CD4-positive, alpha-beta T cell treated with Interleukin-17A for 1 hour (primary cell): ENCODE measurements around the gene CLNK.
"Not testable (repeated sequence)": the region's sequence is repeated elsewhere in the genome, so short reads cannot be mapped to it uniquely, and the experiment has no call there.

Experiments
- DNase-seq: peaks from one replicate; pipeline ENCODE4 v3.0.0-alpha.2; 2020

The CLNK gene

GRCh38 chr4:10607206-10607605, 77.4 kb downstream of the CLNK start:
- DNase-seq = no peak

- DNase-seq = no peak
Measured at GRCh38 chr4:10606483-10607155, 77.9 kb downstream of the CLNK start.

DNA sequence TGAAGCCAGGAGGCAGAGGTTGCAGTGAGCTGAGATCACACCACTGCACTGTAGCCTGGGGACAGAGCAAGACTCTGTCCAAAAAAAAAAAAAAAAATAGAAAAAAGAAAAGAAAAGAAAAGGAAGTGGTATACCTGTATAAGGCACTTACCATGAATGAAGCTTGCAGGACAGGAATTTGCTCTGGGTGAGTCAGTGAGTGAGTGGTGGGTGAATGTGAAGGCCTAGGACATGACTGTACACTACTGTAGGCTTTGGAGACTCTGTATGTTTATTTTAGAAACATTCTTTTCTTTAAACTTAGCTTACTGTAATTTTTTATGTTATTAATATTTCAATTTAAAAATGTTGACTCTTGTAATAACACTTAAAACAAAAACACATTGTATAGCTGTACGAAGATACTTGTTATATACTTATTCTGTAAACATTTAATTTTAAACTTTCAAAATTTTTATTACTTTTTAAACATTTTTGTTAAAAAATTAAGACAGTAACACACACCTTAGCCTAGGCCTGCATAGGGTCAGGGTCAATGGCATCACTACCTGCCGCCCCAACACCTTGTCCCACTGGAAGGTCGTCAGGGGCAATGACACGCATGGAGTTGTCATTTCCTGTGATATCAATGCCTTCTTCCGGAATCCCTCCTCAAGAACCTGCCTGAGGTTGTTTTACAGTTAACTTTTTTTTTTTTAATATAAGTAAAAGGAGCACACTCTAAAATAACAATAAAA, 78.7 kb downstream of the CLNK start:
- DNase-seq = no peak

DNA sequence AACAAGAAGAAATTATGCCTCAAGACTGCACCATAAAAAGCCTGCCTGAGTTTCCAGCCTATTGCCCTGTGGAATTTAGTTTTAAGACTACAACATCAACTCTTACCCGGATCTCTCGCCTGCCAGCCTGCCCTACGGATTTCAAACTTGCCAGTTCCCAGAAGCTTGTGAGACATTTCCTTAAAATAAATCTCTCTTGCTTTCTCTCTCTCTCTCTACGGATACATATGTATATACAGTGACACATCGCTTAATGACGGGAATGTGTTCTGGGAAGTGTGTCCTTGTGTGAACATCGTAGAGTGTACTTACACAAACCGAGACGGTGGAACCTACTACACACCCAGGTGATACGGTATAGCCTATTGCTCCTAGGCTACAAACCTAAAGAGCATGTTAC, 79.5 kb downstream of the CLNK start:
- DNase-seq = no peak

- no peak for DNase-seq
Measured at GRCh38 chr4:10599574-10599973, 85.0 kb downstream of the CLNK start.

GRCh38 chr4:10598829-10599228, 85.7 kb downstream of the CLNK start:
- no peak for DNase-seq

DNA sequence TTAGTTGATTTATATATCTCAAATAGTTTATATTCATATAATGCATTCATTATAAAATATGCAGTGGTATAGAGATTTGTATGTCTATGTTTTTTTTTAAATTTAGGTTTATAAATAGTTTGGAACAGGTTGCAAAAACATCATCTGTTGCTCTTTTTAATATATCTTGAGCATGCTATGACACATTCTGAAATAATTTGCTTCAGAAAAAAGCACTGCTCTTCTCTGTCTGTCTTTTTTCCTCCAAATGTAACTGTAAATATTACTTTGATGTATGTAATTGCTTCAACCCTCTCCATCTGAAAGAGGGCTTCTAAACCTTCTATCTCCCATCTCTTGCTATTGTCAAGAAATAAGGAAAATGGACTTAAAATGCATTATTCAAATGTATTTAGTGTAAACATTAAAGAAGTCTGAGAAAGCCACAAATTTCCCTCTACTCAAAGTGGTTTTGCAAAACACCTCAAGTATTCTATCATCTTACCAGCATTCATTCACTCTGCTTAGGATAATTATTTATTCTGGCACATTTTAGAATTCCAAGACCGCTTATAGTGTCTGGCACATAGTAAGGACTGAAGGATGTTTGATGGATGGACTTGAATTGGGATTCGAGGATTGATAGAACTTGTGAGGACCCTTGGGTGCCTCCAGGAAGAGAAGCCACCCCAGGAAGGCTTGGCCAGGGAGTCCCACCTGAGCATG, 87.8 kb downstream of the CLNK start:
- DNase-seq = no peak

GRCh38 chr4:10593130-10593529, 91.4 kb downstream of the CLNK start:
- DNase-seq = no peak

GRCh38 chr4:10590896-10591295, 93.7 kb downstream of the CLNK start:
- no peak for DNase-seq

DNA sequence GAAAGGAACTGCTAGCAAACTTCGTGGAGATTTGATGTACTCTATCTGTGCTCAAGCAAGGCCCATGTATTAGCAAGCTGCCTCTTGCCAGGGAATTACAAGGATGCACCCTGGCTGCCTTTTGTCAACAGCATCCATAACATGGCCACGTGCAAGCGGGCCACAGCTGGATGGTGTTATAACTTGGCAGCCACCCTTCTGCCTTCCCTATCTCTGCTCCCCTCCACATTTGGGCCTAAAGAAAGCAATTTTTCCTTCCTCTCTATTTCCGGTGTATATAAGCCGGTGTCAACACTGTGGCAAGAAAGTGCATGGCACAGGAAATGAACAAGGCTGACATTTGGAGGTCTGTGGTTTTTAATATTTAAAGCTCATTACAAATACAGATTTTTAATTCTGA, 94.8 kb downstream of the CLNK start:
- no peak for DNase-seq

DNA sequence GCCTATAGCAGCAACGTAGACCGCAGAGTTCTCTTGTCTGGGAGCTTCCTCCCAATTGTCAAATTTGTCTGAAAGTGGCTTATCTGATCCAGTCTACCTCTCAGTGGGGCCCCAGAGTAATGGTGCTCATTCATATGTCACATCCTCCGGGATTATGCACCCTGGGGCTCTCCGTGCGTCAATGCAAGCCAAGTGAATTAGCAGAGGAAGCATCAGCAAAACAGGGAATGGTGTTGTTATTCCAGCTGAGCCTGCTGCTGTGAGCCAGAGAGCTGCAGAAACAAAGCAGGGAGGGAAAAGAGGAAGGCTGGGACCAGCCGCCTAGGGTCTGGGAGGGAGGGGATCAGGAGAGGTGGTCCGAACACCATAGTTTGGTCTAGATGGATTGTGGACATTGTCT, 95.2 kb downstream of the CLNK start:
- DNase-seq = no peak

DNA sequence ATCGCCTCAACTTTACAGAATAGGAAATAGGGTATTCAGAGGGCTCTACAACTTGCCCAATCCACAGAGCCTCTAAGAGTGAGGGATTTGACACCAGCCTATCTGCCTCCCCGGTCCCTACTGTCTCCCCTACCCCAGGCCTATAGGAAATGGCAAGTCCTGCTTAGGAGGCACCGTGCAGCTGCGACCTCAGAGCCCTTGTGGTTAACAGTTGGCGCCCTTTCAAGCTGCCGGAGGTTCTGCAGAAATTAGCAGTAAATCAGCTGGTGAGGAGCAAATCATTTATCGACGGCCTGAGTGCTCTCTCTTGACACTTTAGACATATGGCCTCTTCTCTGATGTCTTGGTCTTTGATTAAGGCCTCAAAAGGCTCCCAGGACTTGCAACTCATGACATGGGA, 96.9 kb downstream of the CLNK start:
- DNase-seq = peak; percentile 39

DNA sequence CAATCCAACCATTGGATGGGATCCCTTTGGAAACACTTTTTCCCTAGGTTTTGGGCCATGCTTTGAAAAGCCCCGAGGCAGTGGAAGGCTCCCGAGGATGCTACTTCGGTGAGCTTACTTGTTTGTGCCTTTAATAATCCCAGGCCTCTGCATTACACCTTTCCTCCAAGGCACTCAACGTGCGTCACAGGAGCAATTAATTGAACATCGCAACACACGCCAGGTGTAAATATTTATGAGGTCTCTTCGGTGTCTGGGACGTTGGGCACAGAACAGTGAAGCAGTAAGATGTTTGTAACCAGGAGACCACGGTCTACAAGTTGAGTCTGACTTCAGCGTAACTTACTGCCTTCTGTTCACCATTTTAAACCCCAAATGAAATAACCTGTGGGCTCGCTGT, 97.3 kb downstream of the CLNK start:
- no peak for DNase-seq

DNA sequence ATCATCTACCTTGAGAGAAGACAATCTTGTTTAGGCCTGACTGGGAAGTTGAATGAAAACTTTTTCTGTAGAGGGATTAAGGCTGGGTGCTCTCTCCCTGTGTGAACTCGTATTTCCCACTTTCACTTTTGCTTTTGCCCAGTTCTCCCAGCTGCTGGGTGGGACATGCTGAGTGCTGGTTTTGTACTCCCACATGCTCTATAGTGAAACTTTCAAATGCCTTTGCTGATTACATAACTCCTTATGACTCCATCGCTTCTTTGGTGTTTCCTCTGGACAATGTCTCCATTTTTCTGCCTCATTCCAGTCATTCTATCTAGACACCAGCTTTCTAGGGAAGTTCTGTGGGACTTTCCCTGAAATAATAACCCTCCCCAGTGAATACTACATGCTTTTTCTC, 100.5 kb downstream of the CLNK start:
- DNase-seq = no peak

- no peak for DNase-seq
Measured at GRCh38 chr4:10582951-10583350, 101.6 kb downstream of the CLNK start.

- peak; percentile 25 for DNase-seq
Measured at GRCh38 chr4:10582059-10582686, 102.4 kb downstream of the CLNK start.

DNA sequence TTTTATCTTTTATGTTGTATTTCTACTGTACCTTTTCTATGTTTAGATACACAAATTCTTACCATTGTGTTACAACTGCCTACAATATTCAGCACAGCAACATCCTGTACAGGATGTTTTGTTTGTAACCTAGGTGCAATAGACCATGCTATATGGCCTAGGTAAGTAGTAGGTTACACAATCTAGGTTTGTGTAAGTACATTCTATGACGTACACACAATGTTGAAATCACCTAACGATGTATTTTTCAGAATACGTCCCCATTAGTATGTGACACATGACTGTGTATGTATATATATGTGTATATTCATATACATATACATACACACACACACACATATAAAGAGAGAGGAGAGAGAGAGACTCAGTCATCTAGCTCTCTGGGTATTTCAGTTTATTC, 103.5 kb downstream of the CLNK start:
- no peak for DNase-seq

GRCh38 chr4:10579648-10580047, 104.9 kb downstream of the CLNK start:
- no peak for DNase-seq

DNA sequence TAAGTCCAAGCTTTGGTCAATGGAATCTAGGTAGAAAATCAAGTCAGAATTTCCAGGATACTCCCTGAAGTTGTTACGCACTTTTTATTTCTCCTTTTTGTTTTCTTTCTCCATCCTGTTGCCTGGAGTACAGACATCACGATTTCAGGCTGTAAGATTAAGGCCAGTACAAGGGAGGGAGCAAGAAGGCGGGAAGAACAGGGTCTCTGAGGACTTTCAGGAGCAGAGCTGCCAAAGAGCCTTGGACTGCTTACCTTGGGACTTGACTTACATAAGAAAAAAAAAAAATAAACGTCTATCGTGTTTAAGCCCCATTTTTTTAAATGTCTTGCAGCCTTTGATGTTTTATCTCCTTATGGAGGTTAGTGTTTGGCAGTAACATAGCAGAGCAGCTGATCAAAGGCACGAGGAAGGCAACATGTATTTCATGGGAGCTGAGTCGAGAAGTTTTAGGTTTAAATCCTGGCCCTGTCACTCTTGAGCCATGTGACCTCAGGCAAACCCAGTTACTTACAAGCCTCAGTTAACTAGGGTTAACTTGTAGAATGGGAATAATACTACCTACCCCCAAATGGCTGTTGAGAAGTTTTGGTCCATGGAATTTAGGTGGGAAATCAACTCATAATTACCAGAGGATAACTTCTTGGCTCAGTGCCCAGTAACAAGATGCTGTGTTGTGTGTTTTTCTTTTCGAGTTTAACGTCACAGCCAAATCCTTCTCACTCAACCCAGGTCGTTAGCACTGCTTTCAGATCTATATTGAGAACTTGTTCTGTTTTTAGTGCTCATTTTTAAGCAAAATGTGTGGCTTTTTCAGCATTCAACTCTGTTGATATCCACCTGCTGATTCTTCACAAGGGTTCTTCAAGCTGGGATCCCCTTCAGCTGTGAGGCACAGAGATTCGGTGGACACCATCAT, 106.8 kb downstream of the CLNK start:
- DNase-seq = no peak

- DNase-seq = no peak
Measured at GRCh38 chr4:10577018-10577417, 107.5 kb downstream of the CLNK start.

- no peak for DNase-seq
Measured at GRCh38 chr4:10576236-10576635, 108.3 kb downstream of the CLNK start.

- DNase-seq = no peak
Measured at GRCh38 chr4:10575414-10575813, 109.2 kb downstream of the CLNK start.

- not testable (repeated sequence) for DNase-seq
Measured at GRCh38 chr4:10574553-10574952, 110.0 kb downstream of the CLNK start.
